ENCODE data around the gene LHFPL2.

DNA sequence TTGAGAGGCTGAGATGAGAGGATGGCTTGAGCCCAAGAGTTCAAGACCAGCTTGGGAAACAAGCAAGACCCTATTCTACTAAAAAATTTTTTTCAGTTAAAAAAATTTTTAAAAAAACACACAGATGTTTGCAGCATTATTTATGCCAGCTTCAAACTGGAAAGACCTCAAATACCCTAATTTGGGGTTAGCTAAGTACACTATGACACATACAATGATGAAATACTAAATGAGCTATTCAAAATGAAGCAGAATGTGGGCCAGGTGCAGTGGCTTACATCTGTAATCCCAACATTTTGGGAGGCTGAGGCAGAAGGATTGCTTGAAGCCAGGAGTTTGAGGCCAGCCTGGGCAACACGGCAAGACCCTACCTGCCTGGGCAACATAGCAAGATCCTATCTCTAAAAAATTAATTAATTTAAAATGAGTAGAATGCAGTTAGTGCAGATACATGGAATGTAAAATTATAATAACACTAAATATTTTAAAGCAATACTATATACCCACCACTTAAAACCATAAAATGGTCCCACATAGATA, 44.9 kb downstream of the LHFPL2 start:
- TF ChIP-seq, protein P1, sequence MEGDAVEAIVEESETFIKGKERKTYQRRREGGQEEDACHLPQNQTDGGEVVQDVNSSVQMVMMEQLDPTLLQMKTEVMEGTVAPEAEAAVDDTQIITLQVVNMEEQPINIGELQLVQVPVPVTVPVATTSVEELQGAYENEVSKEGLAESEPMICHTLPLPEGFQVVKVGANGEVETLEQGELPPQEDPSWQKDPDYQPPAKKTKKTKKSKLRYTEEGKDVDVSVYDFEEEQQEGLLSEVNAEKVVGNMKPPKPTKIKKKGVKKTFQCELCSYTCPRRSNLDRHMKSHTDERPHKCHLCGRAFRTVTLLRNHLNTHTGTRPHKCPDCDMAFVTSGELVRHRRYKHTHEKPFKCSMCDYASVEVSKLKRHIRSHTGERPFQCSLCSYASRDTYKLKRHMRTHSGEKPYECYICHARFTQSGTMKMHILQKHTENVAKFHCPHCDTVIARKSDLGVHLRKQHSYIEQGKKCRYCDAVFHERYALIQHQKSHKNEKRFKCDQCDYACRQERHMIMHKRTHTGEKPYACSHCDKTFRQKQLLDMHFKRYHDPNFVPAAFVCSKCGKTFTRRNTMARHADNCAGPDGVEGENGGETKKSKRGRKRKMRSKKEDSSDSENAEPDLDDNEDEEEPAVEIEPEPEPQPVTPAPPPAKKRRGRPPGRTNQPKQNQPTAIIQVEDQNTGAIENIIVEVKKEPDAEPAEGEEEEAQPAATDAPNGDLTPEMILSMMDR (IDR thresholded peaks at IDR 0.05 in 8 of 11, conservative IDR thresholded peaks at IDR 0.05 in 3 of 11), result no peak
- TF ChIP-seq POLR2A (IDR thresholded peaks at IDR 0.05) (no peak), POLR2AphosphoS5 (IDR thresholded peaks at IDR 0.05) (no peak)

Data from spleen (tissue), 7 donors.